GM12878 (cell line): ENCODE data around the gene BEAN1. TPM values are rescaled to one million over a fixed set of nuclear protein-coding genes. Genes with fewer than 3 reads are reported as not detected.

ENCODE experiments used
- ATAC-seq: fragments of 200-7000 bp; cut with Tn5 transposase; 3 replicates; pipeline ENCODE4 v1.9.1; 2020; ENCODE audit warnings: mild to moderate bottlenecking, moderate library complexity
- BruUV-seq: library from RNA; stranded (reverse); fragments of 400-500 nt; replicated peaks from 2 replicates; lab custom pipeline; 2021; lab: Mats Ljungman, UMichigan
- CTCF ChIA-PET: fragments of 300-600 bp; sonication (Branson Sonifier 250); formaldehyde crosslinking; extraction: SDS; loops from one replicate; lab custom pipeline; 2021; ENCODE audit warnings: inconsistent platforms; lab: Yijun Ruan, JAX
- POLR2A ChIA-PET: fragments of 350-600 bp; formaldehyde crosslinking; extraction: SDS; loops from one replicate; lab custom pipeline; 2021; ENCODE audit warnings: inconsistent platforms; lab: Charles Lee
- RAD21 ChIA-PET: fragments of 300-600 bp; sonication (Branson Sonifier 250); formaldehyde crosslinking; loops from one replicate; lab custom pipeline; 2023; ENCODE audit warnings: antibody characterized with exemption; ENCODE audit not compliant: unreplicated experiment; lab: Charles Lee
- SMC1A ChIA-PET: fragments of 300-600 bp; sonication (Branson Sonifier 250); formaldehyde crosslinking; loops from one replicate; lab custom pipeline; 2023; ENCODE audit not compliant: unreplicated experiment, uncharacterized antibody; lab: Charles Lee
- DNase-seq: peaks from one replicate; pipeline ENCODE4 v3.0.0-alpha.2; 2011; ENCODE audit warnings: low read depth, low spot score
- FAIRE-seq: peaks from 3 replicates; lab custom pipeline; 2011; peaks lifted over from hg19 to GRCh38; lab: Jason Lieb, UNC
- H2AFZ ChIP-seq: 2 replicates; pipeline ENCODE4 v1.6.0; 2011; ENCODE audit warnings: low read depth, low read length, control low read depth; ENCODE audit not compliant: control insufficient read depth
- H3K27ac ChIP-seq: 2 replicates; pipeline ENCODE4 v1.5.1; 2011; ENCODE audit warnings: control low read depth; ENCODE audit not compliant: control insufficient read depth, insufficient read depth
- H3K27me3 ChIP-seq, 2 experiments: replicated peaks in 1 of 2; 2 replicates each; pipeline versions ENCODE4 v1.6.0 to v1.6.1; 2011; ENCODE audit warnings: low read length in 1 of 2; ENCODE audit not compliant: control insufficient read depth in 2 of 2, insufficient read depth in 2 of 2
- H3K36me3 ChIP-seq, 2 experiments: 2 replicates each; pipeline ENCODE4 v1.5.1; 2011; ENCODE audit warnings: low read length in 1 of 2; ENCODE audit not compliant: control insufficient read depth in 2 of 2, insufficient read depth in 2 of 2
- H3K4me1 ChIP-seq: 2 replicates; pipeline ENCODE4 v1.6.1; 2011; ENCODE audit warnings: mild to moderate bottlenecking, low read length, moderate library complexity, mixed read lengths; ENCODE audit not compliant: control insufficient read depth, insufficient read depth
- H3K4me2 ChIP-seq: 2 replicates; pipeline ENCODE4 v1.6.0; 2011; ENCODE audit warnings: control low read depth; ENCODE audit not compliant: control insufficient read depth, insufficient read depth
- H3K4me3 ChIP-seq: fragments of 200-600 bp; sonication (generic); 2 replicates; pipeline ENCODE4 v1.5.1; 2016
- H3K79me2 ChIP-seq: 2 replicates; pipeline ENCODE4 v1.6.0; 2011; ENCODE audit warnings: low read length; ENCODE audit not compliant: control insufficient read depth, insufficient read depth
- H3K9ac ChIP-seq: 2 replicates; pipeline ENCODE4 v1.8.0; 2011; ENCODE audit warnings: low read length, control low read depth, mixed read lengths; ENCODE audit not compliant: control insufficient read depth, insufficient read depth
- H3K9me3 ChIP-seq: replicated peaks from 3 replicates; pipeline ENCODE4 v1.5.1; 2011; ENCODE audit warnings: mild to moderate bottlenecking, low read length; ENCODE audit not compliant: control insufficient read depth, insufficient read depth
- H4K20me1 ChIP-seq: 2 replicates; pipeline ENCODE4 v1.6.0; 2011; ENCODE audit not compliant: control insufficient read depth, insufficient read depth
- BHLHE40 ChIP-seq, 2 experiments: fragments of 450-650 bp in 1 of 2; IDR thresholded peaks; 2 replicates each; pipeline ENCODE4 v1.6.1; 2011 to 2017; ENCODE audit warnings: low read depth in 2 of 2, borderline replicate concordance in 1 of 2, improper control_type of control experiment in 1 of 2, low read length in 1 of 2, mild to moderate bottlenecking in 1 of 2
- ETV6 ChIP-seq, 2 experiments: fragments of 450-650 bp in 1 of 2; IDR thresholded peaks in 1 of 2; conservative IDR thresholded peaks in 1 of 2; 2 replicates each; pipeline ENCODE4 v1.6.1; 2014; ENCODE audit warnings: antibody characterized with exemption in 1 of 2, borderline replicate concordance in 1 of 2, low read depth in 1 of 2, mild to moderate bottlenecking in 1 of 2, moderate library complexity in 1 of 2
- KAT2A ChIP-seq: conservative IDR thresholded peaks from 2 replicates; pipeline ENCODE4 v1.6.1; 2011; ENCODE audit warnings: low read depth, low read length; ENCODE audit not compliant: control insufficient read depth
- POLR2AphosphoS2 ChIP-seq: IDR thresholded peaks from 2 replicates; pipeline ENCODE4 v1.6.1; 2011; ENCODE audit warnings: low read depth, mild to moderate bottlenecking, low read length, improper control_type of control experiment, moderate library complexity
- ZZZ3 ChIP-seq: IDR thresholded peaks from 2 replicates; pipeline ENCODE4 v1.6.1; 2011; ENCODE audit warnings: low read depth; ENCODE audit not compliant: control insufficient read depth, insufficient read length
- WGBS: methylation state at CpG from one replicate; pipeline ENCODE4 v1.1.6; 2016; ENCODE audit warnings: low lambda C conversion rate; ENCODE audit not compliant: insufficient replicate concordance, insufficient coverage; ENCODE audit errors: missing lambda C conversion rate; 5-methylcytosine and 5-hydroxymethylcytosine counted together
- in situ Hi-C: fragments of 300-500 bp; cut with MboI; formaldehyde crosslinking; loops from 9 replicates; pipeline ENCODE4 v1.14.3; 2018; ENCODE audit warnings: mixed read lengths
- intact Hi-C: fragments of 100-400 bp; cut with micrococcal nuclease; formaldehyde crosslinking; loops from one replicate; pipeline ENCODE4 v1.14.2; 2022; ENCODE audit not compliant: unreplicated experiment
- polyA plus RNA-seq, 11 experiments: library from polyadenylated mRNA; depleted of rRNA in 4 of 11; unstranded in 6 of 11; stranded (reverse) in 5 of 11; fragments of >200 nt; fragmentation: Nextera tagmentation in 4 of 11; fragmentation: Illumina TruSeq in 1 of 11; extraction: Ambion mirVana in 4 of 11; extraction: Trizol in 1 of 11; gene quantifications; 1 replicate in 1 of 11; 2 replicates in 10 of 11; pipeline versions ENCODE4 v1.2.1 to v1.2.3, GENCODE V29; 2011 to 2016; ENCODE audit warnings: inconsistent platforms in 2 of 11, missing spikeins in 2 of 11, low read depth in 1 of 11
- total RNA-seq, 4 experiments: library from RNA; depleted of rRNA in 3 of 4; stranded (reverse); fragments of >200 nt in 3 of 4; fragmentation: Illumina TruSeq in 1 of 4; extraction: Trizol in 1 of 4; gene quantifications; 2 replicates each; pipeline versions ENCODE4 v1.2.1 to v1.2.3, GENCODE V29; 2013 to 2021

The BEAN1 gene
- total and polyA plus RNA-seq, 10 of the 15 experiments (the other 5 are each of a cell fraction or from before 2014, with no cell fraction given), result not detected

DNA sequence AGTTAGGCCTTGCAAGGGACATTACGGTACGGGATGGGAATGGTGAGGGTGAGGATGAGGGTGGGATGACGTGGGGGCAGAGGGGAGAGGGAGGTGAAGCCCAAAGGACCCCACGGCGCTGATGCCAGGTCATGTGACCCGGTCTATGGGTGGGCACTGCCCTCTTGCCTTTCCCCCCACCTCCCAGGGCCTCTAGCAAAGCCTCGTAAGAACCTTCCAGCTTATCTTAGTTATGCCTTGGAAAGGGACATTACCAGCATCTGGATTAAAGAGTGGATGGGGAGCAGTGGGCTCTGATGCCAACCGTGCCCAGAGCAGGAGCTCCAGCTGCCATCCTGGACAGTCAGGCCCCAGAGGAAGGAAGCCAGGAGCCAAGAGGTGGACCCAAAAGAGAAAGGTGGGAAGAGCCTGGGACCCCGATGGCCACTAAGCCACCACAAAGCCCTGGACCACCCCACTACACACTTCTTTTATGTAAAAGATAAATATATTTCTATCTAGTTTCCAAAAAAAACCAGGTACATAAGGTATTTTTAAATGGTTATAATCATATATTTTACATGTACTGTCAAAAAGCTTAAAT, 81.9 kb downstream of the BEAN1 start:
- Histone ChIP-seq H3K9me3 (no peaks in the 10 kb centered on the region), H3K27me3 (no peaks in the 10 kb centered on the region), H3K4me2 (no peak overlapping the region), H4K20me1 (no peaks in the 10 kb centered on the region), H3K4me1 (peaks cover 3% of the 10 kb centered on the region; the same call in 1 of the 2 replicates), H3K4me3 (no peak overlapping the region), H3K79me2 (no peaks in the 10 kb centered on the region), H3K9ac (no peak overlapping the region), H3K27ac (no peak overlapping the region), H3K36me3 (no peaks in the 10 kb centered on the region), H2AFZ (no peak overlapping the region)
- DNase-seq (no peak), FAIRE-seq (no peak), ATAC-seq (no peak)
- BruUV-seq, result no TSS peak
- ChIA-PET SMC1A (interaction anchor here (0.8 to 2.1 kb wide), 13 partner anchors 11 to 98 kb away, joined by 3 to 8 read pairs (median 3); no protein-coding TSS in a partner anchor), CTCF (interaction anchor here (0.6 to 3.8 kb wide), 22 partner anchors 13 to 1046 kb away, joined by 3 to 12 read pairs (median 4); partner anchors contain the start of gene NAE1), RAD21 (interaction anchor here (0.6 to 2.8 kb wide), 9 partner anchors 9 to 102 kb away, joined by 3 to 6 read pairs (median 4); no protein-coding TSS in a partner anchor), POLR2A (interaction anchor here (0.9 to 1.8 kb wide), 2 partner anchors 14 to 42 kb away, joined by 3 to 5 read pairs; no protein-coding TSS in a partner anchor)
- in situ Hi-C loops (no loop called here), intact Hi-C loops (no loop called here)
- TF ChIP-seq BHLHE40 (IDR thresholded peaks at IDR 0.05; ENCODE audit: borderline replicate concordance in 1 of 2, low read depth in 2 of 2, low read length in 1 of 2), result 0 out of 4 replicates have a peak, but pooled peaks of 1 of the 2 experiments have one; percentile 5
- TF ChIP-seq ZZZ3, result no peak
- TF ChIP-seq KAT2A, result no peak
- TF ChIP-seq ETV6 (conservative IDR thresholded peaks at IDR 0.05 in 1 of 2, IDR thresholded peaks at IDR 0.05 in 1 of 2; ENCODE audit: borderline replicate concordance in 1 of 2, low read depth in 1 of 2), result no peak
- TF ChIP-seq POLR2AphosphoS2, result no peak
- WGBS, result 27% methylated on average over 9 of the region's 9 CpGs
